ENCODE results near the gene GRM8.

Gene GRM8

DNA sequence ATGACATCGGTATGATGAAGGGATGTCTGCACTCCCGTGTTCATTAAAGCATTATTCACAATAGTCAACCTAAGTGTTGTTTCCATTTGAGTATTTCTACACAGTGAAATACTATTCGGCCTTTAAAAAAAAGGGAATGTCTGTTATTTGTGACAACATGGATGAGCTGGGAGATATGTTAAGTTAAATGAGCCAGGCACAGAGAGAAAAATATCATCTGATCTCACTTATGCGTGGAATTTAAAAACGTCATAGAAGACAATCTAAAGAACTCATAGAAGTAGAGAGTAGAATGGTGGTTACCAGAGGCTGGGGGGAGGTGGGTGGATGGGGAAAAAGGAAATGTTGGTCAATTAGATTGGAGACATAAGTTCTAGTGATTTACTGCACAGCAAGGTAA, 753.3 kb downstream of the GRM8 start:
- TF ChIP-seq, protein P1, sequence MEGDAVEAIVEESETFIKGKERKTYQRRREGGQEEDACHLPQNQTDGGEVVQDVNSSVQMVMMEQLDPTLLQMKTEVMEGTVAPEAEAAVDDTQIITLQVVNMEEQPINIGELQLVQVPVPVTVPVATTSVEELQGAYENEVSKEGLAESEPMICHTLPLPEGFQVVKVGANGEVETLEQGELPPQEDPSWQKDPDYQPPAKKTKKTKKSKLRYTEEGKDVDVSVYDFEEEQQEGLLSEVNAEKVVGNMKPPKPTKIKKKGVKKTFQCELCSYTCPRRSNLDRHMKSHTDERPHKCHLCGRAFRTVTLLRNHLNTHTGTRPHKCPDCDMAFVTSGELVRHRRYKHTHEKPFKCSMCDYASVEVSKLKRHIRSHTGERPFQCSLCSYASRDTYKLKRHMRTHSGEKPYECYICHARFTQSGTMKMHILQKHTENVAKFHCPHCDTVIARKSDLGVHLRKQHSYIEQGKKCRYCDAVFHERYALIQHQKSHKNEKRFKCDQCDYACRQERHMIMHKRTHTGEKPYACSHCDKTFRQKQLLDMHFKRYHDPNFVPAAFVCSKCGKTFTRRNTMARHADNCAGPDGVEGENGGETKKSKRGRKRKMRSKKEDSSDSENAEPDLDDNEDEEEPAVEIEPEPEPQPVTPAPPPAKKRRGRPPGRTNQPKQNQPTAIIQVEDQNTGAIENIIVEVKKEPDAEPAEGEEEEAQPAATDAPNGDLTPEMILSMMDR (IDR thresholded peaks at IDR 0.05; ENCODE audit: borderline replicate concordance, insufficient read depth, low read depth, low read length) = no peak
- H3K4me3 ChIP-seq (ENCODE audit: low read depth, low read length) = no peak overlapping the region

- TF ChIP-seq, protein P1 (IDR thresholded peaks at IDR 0.05; ENCODE audit: borderline replicate concordance, insufficient read depth, low read depth, low read length) = no peak
- no peak overlapping the region for H3K4me3 ChIP-seq (ENCODE audit: low read depth, low read length)
Observed at GRCh38 chr7:126495733-126496132, 757.0 kb downstream of the GRM8 start.

DNA sequence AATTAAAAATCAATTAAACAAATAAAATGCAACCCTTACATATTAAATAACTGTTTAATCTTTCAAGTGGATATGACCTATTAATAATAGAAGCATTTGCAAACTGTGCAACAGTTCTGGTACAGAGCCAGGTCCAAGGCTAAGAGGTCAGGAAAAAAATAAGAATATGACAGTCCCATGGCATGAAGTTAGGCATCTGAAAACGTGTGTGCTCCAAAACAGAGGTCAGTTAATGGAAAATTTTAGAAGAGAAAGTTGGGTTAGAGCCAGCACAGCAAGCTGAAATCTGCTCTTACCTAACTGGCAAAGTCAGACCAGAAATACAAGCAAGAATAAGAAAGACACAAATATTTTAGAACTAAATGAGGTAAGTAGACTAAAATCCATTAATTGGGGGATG, 757.7 kb downstream of the GRM8 start:
- TF ChIP-seq, protein P1 (IDR thresholded peaks at IDR 0.05; ENCODE audit: borderline replicate concordance, insufficient read depth, low read depth, low read length) = no peak

DNA sequence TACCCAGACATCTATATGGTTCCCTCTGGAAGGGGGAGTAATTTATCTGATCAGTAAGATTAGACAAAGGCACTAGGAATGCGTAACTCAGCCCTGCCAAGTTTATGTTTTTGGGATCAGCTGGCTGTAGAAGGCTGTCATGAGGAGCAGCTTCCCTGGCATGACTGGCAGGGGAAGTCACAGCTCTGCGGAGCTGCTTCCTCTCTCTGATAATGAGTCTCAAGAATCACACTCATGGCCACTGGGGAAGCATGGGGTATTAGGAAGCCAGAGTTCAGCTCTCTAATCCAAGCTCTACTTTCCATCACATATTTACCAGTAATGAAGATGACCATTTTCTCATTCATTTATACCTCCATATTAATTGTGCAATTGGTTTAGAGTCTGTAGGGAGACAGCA, 758.9 kb downstream of the GRM8 start:
- TF ChIP-seq, protein P1 (IDR thresholded peaks at IDR 0.05; ENCODE audit: borderline replicate concordance, insufficient read depth, low read depth, low read length) = no peak
- no peak overlapping the region for H3K4me3 ChIP-seq (ENCODE audit: low read depth, low read length)

More for the DNA sequence above, 757.7 kb downstream of the GRM8 start:
- H3K4me3 ChIP-seq (ENCODE audit: low read depth, low read length) = no peak overlapping the region

DNA sequence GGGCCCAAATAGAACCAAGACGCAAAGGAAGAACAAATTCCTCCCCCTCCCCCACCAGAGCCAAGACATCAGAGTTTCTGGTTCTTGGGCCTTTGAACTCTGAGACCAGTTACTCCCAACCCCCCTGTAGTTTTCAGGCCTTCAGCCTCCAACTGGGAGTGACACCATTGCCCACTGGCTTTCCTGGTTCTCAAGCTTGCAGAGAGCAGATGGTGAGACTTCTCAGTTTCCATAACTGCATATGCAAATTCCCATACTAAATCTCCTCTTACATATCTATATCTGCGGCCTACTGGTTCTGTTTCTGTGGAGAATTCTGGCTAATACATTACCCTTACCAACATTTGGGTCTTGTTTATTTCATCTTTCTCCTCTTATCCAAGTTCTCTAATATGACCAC, 762.9 kb downstream of the GRM8 start:
- TF ChIP-seq, protein P1 (IDR thresholded peaks at IDR 0.05; ENCODE audit: borderline replicate concordance, insufficient read depth, low read depth, low read length) = no peak
- no peak overlapping the region for H3K4me3 ChIP-seq (ENCODE audit: low read depth, low read length)

DNA sequence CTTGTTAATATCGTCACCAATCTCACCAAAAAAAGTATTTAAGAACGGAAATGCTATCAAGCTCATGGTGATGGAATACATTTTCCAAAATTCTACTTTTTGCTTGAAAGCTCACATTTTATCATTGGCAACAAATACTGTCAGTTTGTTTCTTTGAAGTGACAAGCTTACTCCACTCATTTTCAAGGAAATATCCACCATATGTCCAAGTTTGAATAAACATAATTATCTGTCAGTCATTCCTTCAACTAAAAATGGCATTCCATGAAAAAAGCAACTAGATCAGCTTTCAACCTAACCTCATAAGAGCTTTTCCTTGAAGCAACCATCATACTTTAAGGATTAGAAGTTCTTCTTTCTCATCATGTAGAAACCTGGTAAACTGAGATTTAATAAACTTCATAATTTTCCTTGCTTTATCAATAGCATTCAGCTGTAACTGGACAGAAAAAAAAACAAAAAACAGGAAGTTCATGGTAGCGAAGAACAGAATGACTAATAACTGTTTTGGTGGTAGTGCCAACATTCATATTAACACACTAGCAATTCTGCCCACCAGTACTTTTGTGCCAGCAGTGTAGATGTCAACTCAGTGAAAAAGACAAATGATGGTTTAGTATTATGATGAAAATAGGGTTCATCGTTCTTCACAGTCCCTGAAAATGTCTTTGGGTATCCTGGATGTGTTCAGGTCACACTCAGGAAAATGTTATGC, 764.9 kb downstream of the GRM8 start:
- H3K4me3 ChIP-seq (ENCODE audit: low read depth, low read length) = no peak overlapping the region
- TF ChIP-seq, protein P1 (IDR thresholded peaks at IDR 0.05; ENCODE audit: borderline replicate concordance, insufficient read depth, low read depth, low read length) = no peak

GRCh38 chr7:126486806-126487205, 765.9 kb downstream of the GRM8 start:
- H3K4me3 ChIP-seq (ENCODE audit: low read depth, low read length) = no peak overlapping the region
- TF ChIP-seq, protein P1 (IDR thresholded peaks at IDR 0.05; ENCODE audit: borderline replicate concordance, insufficient read depth, low read depth, low read length) = no peak
